ENCODE measurements around the gene DISP2. TPM values are rescaled to one million over a fixed set of nuclear protein-coding genes. Genes with fewer than 3 reads are reported as not detected.

DISP2 gene
- total and polyA plus RNA-seq, 2 of the 8 experiments (the other 6 are each of a cell fraction or from before 2014, with no cell fraction given), result 0.45 to 1.2 TPM

DNA sequence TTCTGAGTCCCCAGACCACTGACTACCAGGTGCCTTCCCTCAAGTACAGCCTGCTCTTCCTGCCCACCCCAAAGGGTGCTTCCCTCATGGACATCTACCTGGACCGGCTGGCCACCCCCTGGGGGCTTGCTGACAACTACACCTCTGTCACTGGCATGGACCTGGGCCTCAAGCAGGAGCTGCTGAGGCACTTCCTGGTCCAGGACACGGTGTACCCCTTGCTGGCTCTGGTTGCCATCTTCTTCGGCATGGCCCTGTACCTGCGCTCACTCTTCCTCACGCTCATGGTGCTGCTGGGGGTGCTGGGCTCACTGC lies 9.3 kb downstream of the DISP2 start (continued):
- TF ChIP-seq SRF (IDR thresholded peaks at IDR 0.05; ENCODE audit: low read depth, low read length) (no peak), NANOG (IDR thresholded peaks at IDR 0.05; ENCODE audit: insufficient read depth, low read depth, low read length, poor library complexity, severe bottlenecking) (no peak), RNF2 (IDR thresholded peaks at IDR 0.05; ENCODE audit: borderline replicate concordance, low read depth, low read length, missing control alignments, poor library complexity, severe bottlenecking) (no peak), TBP (IDR thresholded peaks at IDR 0.05; ENCODE audit: low read depth, low read length) (no peak), ZNF274 (IDR thresholded peaks at IDR 0.05; ENCODE audit: borderline replicate concordance, extremely low read depth, low read length) (no peak)
- TF ChIP-seq, protein P1, sequence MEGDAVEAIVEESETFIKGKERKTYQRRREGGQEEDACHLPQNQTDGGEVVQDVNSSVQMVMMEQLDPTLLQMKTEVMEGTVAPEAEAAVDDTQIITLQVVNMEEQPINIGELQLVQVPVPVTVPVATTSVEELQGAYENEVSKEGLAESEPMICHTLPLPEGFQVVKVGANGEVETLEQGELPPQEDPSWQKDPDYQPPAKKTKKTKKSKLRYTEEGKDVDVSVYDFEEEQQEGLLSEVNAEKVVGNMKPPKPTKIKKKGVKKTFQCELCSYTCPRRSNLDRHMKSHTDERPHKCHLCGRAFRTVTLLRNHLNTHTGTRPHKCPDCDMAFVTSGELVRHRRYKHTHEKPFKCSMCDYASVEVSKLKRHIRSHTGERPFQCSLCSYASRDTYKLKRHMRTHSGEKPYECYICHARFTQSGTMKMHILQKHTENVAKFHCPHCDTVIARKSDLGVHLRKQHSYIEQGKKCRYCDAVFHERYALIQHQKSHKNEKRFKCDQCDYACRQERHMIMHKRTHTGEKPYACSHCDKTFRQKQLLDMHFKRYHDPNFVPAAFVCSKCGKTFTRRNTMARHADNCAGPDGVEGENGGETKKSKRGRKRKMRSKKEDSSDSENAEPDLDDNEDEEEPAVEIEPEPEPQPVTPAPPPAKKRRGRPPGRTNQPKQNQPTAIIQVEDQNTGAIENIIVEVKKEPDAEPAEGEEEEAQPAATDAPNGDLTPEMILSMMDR (IDR thresholded peaks at IDR 0.05; ENCODE audit: control extremely low read depth in 1 of 3, insufficient read depth in 1 of 3, low read depth in 1 of 3, low read length in 3 of 3), result no peak

All from H1 (cell line).